GM23338 (cell line): ENCODE measurements around the gene SAMD10. TPM values are rescaled to one million over a fixed set of nuclear protein-coding genes. Genes with fewer than 3 reads are reported as not detected.

Source experiments
- ATAC-seq: fragments of 200-7000 bp; cut with Tn5 transposase; 3 replicates; pipeline ENCODE4 v1.9.1; 2020
- DNase-seq: peaks from one replicate; pipeline ENCODE4 v3.0.0-alpha.2; 2015; ENCODE audit warnings: low spot score
- H2AFZ ChIP-seq: fragments of 200-600 bp; sonication (generic); 2 replicates; pipeline ENCODE4 v1.8.0; 2016; ENCODE audit warnings: antibody characterized with exemption, mild to moderate bottlenecking, moderate library complexity
- H3F3A ChIP-seq: fragments of 200-600 bp; sonication (generic); replicated peaks from 2 replicates; pipeline ENCODE4 v1.8.0; 2017; ENCODE audit warnings: antibody characterized with exemption, mixed run types, low read depth
- H3K27ac ChIP-seq: fragments of 200-600 bp; sonication (generic); 2 replicates; pipeline ENCODE4 v1.6.1; 2016; ENCODE audit warnings: low read depth
- H3K27me3 ChIP-seq: fragments of 200-600 bp; sonication (generic); 2 replicates; pipeline ENCODE4 v1.8.0; 2016; ENCODE audit warnings: mild to moderate bottlenecking, mixed run types, moderate library complexity; ENCODE audit not compliant: insufficient read depth
- H3K36me3 ChIP-seq: fragments of 200-600 bp; sonication (generic); 2 replicates; pipeline ENCODE4 v1.8.0; 2016; ENCODE audit warnings: mild to moderate bottlenecking; ENCODE audit not compliant: insufficient read depth
- H3K4me1 ChIP-seq: fragments of 200-600 bp; sonication (generic); 2 replicates; pipeline ENCODE4 v1.8.0; 2016; ENCODE audit warnings: mild to moderate bottlenecking, moderate library complexity; ENCODE audit not compliant: insufficient read depth
- H3K4me2 ChIP-seq: fragments of 200-600 bp; sonication (generic); 2 replicates; pipeline ENCODE4 v1.7.1; 2017; ENCODE audit warnings: mixed run types
- H3K4me3 ChIP-seq: fragments of 200-600 bp; sonication (generic); 2 replicates; pipeline ENCODE4 v1.6.1; 2016; ENCODE audit warnings: mixed run types
- H3K79me2 ChIP-seq: fragments of 200-600 bp; sonication (generic); replicated peaks from 2 replicates; pipeline ENCODE4 v1.8.0; 2017; ENCODE audit warnings: mild to moderate bottlenecking; ENCODE audit not compliant: insufficient read depth
- H3K9me2 ChIP-seq: fragments of 200-600 bp; sonication (generic); 2 replicates; pipeline ENCODE4 v1.8.0; 2017; ENCODE audit not compliant: insufficient read depth
- H4K20me1 ChIP-seq: fragments of 200-600 bp; sonication (generic); replicated peaks from 2 replicates; pipeline ENCODE4 v1.8.0; 2017; ENCODE audit warnings: mild to moderate bottlenecking; ENCODE audit not compliant: insufficient read depth
- H3K27ac Mint-ChIP-seq: 2 replicates; pipeline ENCODE4 v1.8.0; 2020; ENCODE audit warnings: inconsistent platforms, mild to moderate bottlenecking, moderate library complexity, mixed read lengths
- H3K27me3 Mint-ChIP-seq: 3 replicates; pipeline ENCODE4 v1.8.0; 2022; ENCODE audit warnings: low read depth, mild to moderate bottlenecking, moderate library complexity, mixed read lengths, inconsistent platforms; ENCODE audit not compliant: insufficient read depth, poor library complexity
- H3K36me3 Mint-ChIP-seq: 3 replicates; pipeline ENCODE4 v1.8.0; 2021; ENCODE audit warnings: low read depth, mild to moderate bottlenecking, inconsistent platforms, moderate library complexity, mixed read lengths
- H3K4me1 Mint-ChIP-seq: 3 replicates; pipeline ENCODE4 v1.8.0; 2020; ENCODE audit warnings: mild to moderate bottlenecking, inconsistent platforms, mixed read lengths
- H3K4me3 Mint-ChIP-seq: 3 replicates; pipeline ENCODE4 v1.8.0; 2021; ENCODE audit warnings: moderate library complexity, mild to moderate bottlenecking, inconsistent platforms, mixed read lengths
- H3K9me3 Mint-ChIP-seq: 3 replicates; pipeline ENCODE4 v1.8.0; 2020; ENCODE audit warnings: moderate library complexity, mild to moderate bottlenecking, inconsistent platforms, mixed read lengths
- CREB1 ChIP-seq: fragments of 250-450 bp; sonication (Bioruptor Pico); IDR thresholded peaks from 2 replicates; pipeline ENCODE4 v1.5.0; 2020; ENCODE audit warnings: low read depth, mild to moderate bottlenecking, moderate library complexity
- CTCF ChIP-seq, 2 experiments: fragments of 200-600 bp in 1 of 2; sonication (generic) in 1 of 2; conservative IDR thresholded peaks; 2 replicates each; pipeline versions ENCODE4 v1.5.1 to v1.6.1; 2016 to 2017; ENCODE audit warnings: antibody characterized with exemption in 2 of 2, low read depth in 2 of 2, mild to moderate bottlenecking in 2 of 2, moderate library complexity in 1 of 2
- ETS1 ChIP-seq: IDR thresholded peaks from 2 replicates; pipeline ENCODE4 v1.6.1; 2016; ENCODE audit warnings: antibody characterized with exemption
- EZH2 ChIP-seq: fragments of 200-600 bp; sonication (generic); IDR thresholded peaks from one replicate; pipeline ENCODE4 v1.8.0; 2017; ENCODE audit warnings: antibody characterized with exemption, mild to moderate bottlenecking, low read depth; ENCODE audit not compliant: unreplicated experiment
- EZH2phosphoT487 ChIP-seq: fragments of 200-600 bp; sonication (generic); IDR thresholded peaks from one replicate; pipeline ENCODE4 v1.8.1; 2018; ENCODE audit warnings: antibody characterized with exemption; ENCODE audit not compliant: unreplicated experiment
- JUNB ChIP-seq: IDR thresholded peaks from one replicate; pipeline ENCODE4 v1.6.1; 2016; ENCODE audit warnings: antibody characterized with exemption; ENCODE audit not compliant: unreplicated experiment
- NANOG ChIP-seq: IDR thresholded peaks from 2 replicates; pipeline ENCODE4 v1.6.1; 2016; ENCODE audit warnings: antibody characterized with exemption, borderline replicate concordance
- POLR2AphosphoS5 ChIP-seq: IDR thresholded peaks from 2 replicates; pipeline ENCODE4 v1.6.1; 2016; ENCODE audit warnings: antibody characterized with exemption, low read depth
- REST ChIP-seq: IDR thresholded peaks from one replicate; pipeline ENCODE4 v1.6.1; 2018; ENCODE audit warnings: antibody characterized with exemption; ENCODE audit not compliant: unreplicated experiment
- STAT1 ChIP-seq: IDR thresholded peaks from one replicate; pipeline ENCODE4 v1.6.1; 2016; ENCODE audit warnings: antibody characterized with exemption; ENCODE audit not compliant: unreplicated experiment
- ZNF114 ChIP-seq: fragments of 250-450 bp; sonication (Bioruptor Pico); IDR thresholded peaks from 2 replicates; pipeline ENCODE4 v1.5.0; 2020; ENCODE audit warnings: mild to moderate bottlenecking, moderate library complexity
- ZNF331 ChIP-seq: fragments of 250-450 bp; sonication (Bioruptor Pico); IDR thresholded peaks from 2 replicates; pipeline ENCODE4 v1.5.0; 2020; ENCODE audit warnings: low read depth, mild to moderate bottlenecking, moderate library complexity
- polyA plus RNA-seq: library from polyadenylated mRNA; unstranded; fragments of >200 nt; fragmentation: Nextera tagmentation; extraction: Ambion mirVana; gene quantifications from 2 replicates; pipeline ENCODE4 v1.2.1, GENCODE V29; 2016
- total RNA-seq: library from RNA; depleted of rRNA; stranded (reverse); fragments of >200 nt; shearing (Covaris generic); gene quantifications from 2 replicates; pipeline ENCODE4 v1.2.3, GENCODE V29; 2014

Gene SAMD10
- total and polyA plus RNA-seq, 2 experiments from 2014 or later, result 2.1 to 7.3 TPM

GRCh38 chr20:63929071-63929470 is 50.4 kb downstream of the SAMD10 start:
- Histone ChIP-seq H3K27me3 (no peaks in the 10 kb centered on the region), H3K4me3 (no peak overlapping the region), H2AFZ (no peak overlapping the region), H3K9me2 (no peaks in the 10 kb centered on the region), H3K4me1 (no peaks in the 10 kb centered on the region), H4K20me1 (no peaks in the 10 kb centered on the region; the same call in none of the 2 replicates), H3K27ac (no peak overlapping the region), H3K4me2 (no peak overlapping the region), H3K36me3 (peaks cover 4% of the 10 kb centered on the region; the same call in 1 of the 2 replicates), H3K79me2 (peaks cover 20% of the 10 kb centered on the region), H3F3A (no peaks in the 10 kb centered on the region; the same call in 1 of the 2 replicates)
- TF ChIP-seq EZH2 (no peak), STAT1 (no peak), JUNB (no peak)
- DNase-seq (no peak), ATAC-seq (no peak)
- Mint-ChIP-seq H3K9me3 (no peaks in the 10 kb centered on the region; the same call in 2 of the 3 replicates), H3K4me1 (no peaks in the 10 kb centered on the region; the same call in 2 of the 3 replicates), H3K36me3 (peaks cover 40% of the 10 kb centered on the region), H3K4me3 (no peak overlapping the region), H3K27ac (no peak overlapping the region), H3K27me3 (peaks cover 2% of the 10 kb centered on the region)

GRCh38 chr20:63926298-63926697 is 53.1 kb downstream of the SAMD10 start:
- no peak overlapping the region for H3K27ac Mint-ChIP-seq
- peaks cover 4% of the 10 kb centered on the region; the same call in 1 of the 2 replicates for H3K36me3 ChIP-seq
- H4K20me1 ChIP-seq, result no peaks in the 10 kb centered on the region; the same call in none of the 2 replicates
- no peak overlapping the region for H3K4me3 ChIP-seq
- DNase-seq (no peak), ATAC-seq (no peak)
- H3K4me1 ChIP-seq, result no peaks in the 10 kb centered on the region
- H3K9me3 Mint-ChIP-seq, result no peaks in the 10 kb centered on the region
- H3K4me1 Mint-ChIP-seq, result no peaks in the 10 kb centered on the region
- H3K36me3 Mint-ChIP-seq, result peaks cover 28% of the 10 kb centered on the region
- H2AFZ ChIP-seq, result no peak overlapping the region
- no peaks in the 10 kb centered on the region; the same call in 1 of the 2 replicates for H3F3A ChIP-seq
- no peak overlapping the region for H3K4me3 Mint-ChIP-seq
- H3K27me3 Mint-ChIP-seq, result peaks cover 4% of the 10 kb centered on the region
- H3K4me2 ChIP-seq, result no peak overlapping the region
- peaks cover 20% of the 10 kb centered on the region for H3K79me2 ChIP-seq
- H3K9me2 ChIP-seq, result no peaks in the 10 kb centered on the region
- no peaks in the 10 kb centered on the region for H3K27me3 ChIP-seq
- 0 out of 2 replicates have a peak overlapping the region, but pooled peaks have one; percentile 7 for H3K27ac ChIP-seq
- no peak for TF ChIP-seq NANOG
- no peak for TF ChIP-seq ZNF114 (CRISPR knock-in tag)
- TF ChIP-seq EZH2phosphoT487, result no peak
- TF ChIP-seq CTCF (conservative IDR thresholded peaks at IDR 0.05; ENCODE audit: low read depth in 2 of 2), result no peak
- TF ChIP-seq ETS1, result no peak
- TF ChIP-seq JUNB, result no peak
- no peak for TF ChIP-seq STAT1
- TF ChIP-seq EZH2, result no peak
- TF ChIP-seq POLR2AphosphoS5, result no peak
- no peak for TF ChIP-seq CREB1 (CRISPR knock-in tag)
- no peak for TF ChIP-seq REST
- no peak for TF ChIP-seq ZNF331 (CRISPR knock-in tag)
